Measurements from ENCODE around the gene BEND7.

DNA sequence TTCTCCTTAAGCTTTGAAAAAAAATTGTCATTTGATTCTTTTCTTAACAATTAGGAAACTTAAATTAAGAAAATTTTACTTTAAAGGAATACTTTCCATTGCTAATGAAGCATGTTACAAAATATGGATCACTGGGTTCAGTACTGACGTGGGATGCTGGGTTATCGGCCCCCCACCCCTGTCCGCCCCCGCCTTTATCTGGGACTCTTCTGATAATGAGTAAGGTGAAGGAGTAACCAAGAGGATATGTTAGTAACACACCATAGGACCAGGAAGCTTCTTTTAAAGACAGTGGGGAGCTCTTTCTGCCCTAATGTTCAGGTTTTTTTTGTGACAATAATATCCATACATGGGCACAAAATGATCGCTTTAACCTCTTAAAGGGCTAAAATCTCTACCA is 29.7 kb downstream of the BEND7 start:
- TF ChIP-seq POLR2A (IDR thresholded peaks at IDR 0.05) (no peak), POLR2AphosphoS5 (IDR thresholded peaks at IDR 0.05) (no peak)
- TF ChIP-seq, protein P1, sequence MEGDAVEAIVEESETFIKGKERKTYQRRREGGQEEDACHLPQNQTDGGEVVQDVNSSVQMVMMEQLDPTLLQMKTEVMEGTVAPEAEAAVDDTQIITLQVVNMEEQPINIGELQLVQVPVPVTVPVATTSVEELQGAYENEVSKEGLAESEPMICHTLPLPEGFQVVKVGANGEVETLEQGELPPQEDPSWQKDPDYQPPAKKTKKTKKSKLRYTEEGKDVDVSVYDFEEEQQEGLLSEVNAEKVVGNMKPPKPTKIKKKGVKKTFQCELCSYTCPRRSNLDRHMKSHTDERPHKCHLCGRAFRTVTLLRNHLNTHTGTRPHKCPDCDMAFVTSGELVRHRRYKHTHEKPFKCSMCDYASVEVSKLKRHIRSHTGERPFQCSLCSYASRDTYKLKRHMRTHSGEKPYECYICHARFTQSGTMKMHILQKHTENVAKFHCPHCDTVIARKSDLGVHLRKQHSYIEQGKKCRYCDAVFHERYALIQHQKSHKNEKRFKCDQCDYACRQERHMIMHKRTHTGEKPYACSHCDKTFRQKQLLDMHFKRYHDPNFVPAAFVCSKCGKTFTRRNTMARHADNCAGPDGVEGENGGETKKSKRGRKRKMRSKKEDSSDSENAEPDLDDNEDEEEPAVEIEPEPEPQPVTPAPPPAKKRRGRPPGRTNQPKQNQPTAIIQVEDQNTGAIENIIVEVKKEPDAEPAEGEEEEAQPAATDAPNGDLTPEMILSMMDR (IDR thresholded peaks at IDR 0.05) = no peak
